CD4-positive, alpha-beta T cell (primary cell): ENCODE results near the gene ABCC3. TPM values are rescaled to one million over a fixed set of nuclear protein-coding genes. Genes with fewer than 3 reads are reported as not detected.

Experiments used
- ATAC-seq: fragments of 200-7000 bp; cut with Tn5 transposase; one replicate; pipeline ENCODE4 v1.10.0; 2022; ENCODE audit warnings: mild to moderate bottlenecking; ENCODE audit not compliant: poor library complexity
- CTCF ChIA-PET: fragments of 350-600 bp; sonication (Branson Sonifier 250); formaldehyde crosslinking; loops from one replicate; lab custom pipeline; 2021; ENCODE audit warnings: antibody characterized with exemption, inconsistent platforms; lab: Charles Lee
- POLR2A ChIA-PET: fragments of 350-600 bp; sonication (Branson Sonifier 250); formaldehyde crosslinking; loops from one replicate; lab custom pipeline; 2021; ENCODE audit warnings: antibody characterized with exemption, inconsistent platforms; lab: Charles Lee
- DNase-seq, 14 experiments: peaks; one replicate each; pipeline ENCODE4 v3.0.0-alpha.2; 2013 to 2020; ENCODE audit warnings: mixed read lengths in 2 of 14
- H3K27ac ChIP-seq, 2 donors: one replicate each; pipeline versions ENCODE4 v1.5.1 to v1.7.0; 2013; ENCODE audit warnings: low read length in 2 of 2, low read depth in 1 of 2, mild to moderate bottlenecking in 1 of 2
- H3K27me3 ChIP-seq, 2 experiments: 1 replicate in 1 of 2; 2 replicates in 1 of 2; pipeline versions ENCODE4 v1.6.1 to v1.7.0; 2013; ENCODE audit warnings: low read length in 2 of 2, control low read depth in 1 of 2, mild to moderate bottlenecking in 1 of 2, moderate library complexity in 1 of 2; ENCODE audit not compliant: insufficient read depth in 2 of 2, control insufficient read depth in 1 of 2
- H3K36me3 ChIP-seq: one replicate; pipeline ENCODE4 v1.6.1; 2013; ENCODE audit warnings: low read length, control low read depth; ENCODE audit not compliant: insufficient read depth
- H3K4me1 ChIP-seq: one replicate; pipeline ENCODE4 v1.6.1; 2013; ENCODE audit warnings: low read length, control low read depth; ENCODE audit not compliant: insufficient read depth
- H3K4me3 ChIP-seq: one replicate; pipeline ENCODE4 v1.5.1; 2013; ENCODE audit warnings: mild to moderate bottlenecking, low read length, moderate library complexity
- H3K9me3 ChIP-seq, 2 experiments: 1 replicate in 1 of 2; 2 replicates in 1 of 2; pipeline versions ENCODE4 v1.6.1 to v1.7.0; 2013; ENCODE audit warnings: low read length in 2 of 2, mild to moderate bottlenecking in 2 of 2, control low read depth in 1 of 2, moderate library complexity in 1 of 2; ENCODE audit not compliant: control insufficient read depth in 1 of 2, insufficient read depth in 1 of 2
- H3K27ac Mint-ChIP-seq: one replicate; pipeline ENCODE4 v1.8.0; 2020; ENCODE audit warnings: mixed read lengths
- H3K27me3 Mint-ChIP-seq: one replicate; pipeline ENCODE4 v1.8.0; 2021; ENCODE audit warnings: mixed read lengths
- H3K36me3 Mint-ChIP-seq: one replicate; pipeline ENCODE4 v1.8.0; 2021; ENCODE audit warnings: low read depth, mixed read lengths
- H3K4me1 Mint-ChIP-seq: one replicate; pipeline ENCODE4 v1.8.0; 2021; ENCODE audit warnings: low read depth, mixed read lengths
- H3K4me3 Mint-ChIP-seq: one replicate; pipeline ENCODE4 v1.8.0; 2020; ENCODE audit warnings: mild to moderate bottlenecking, mixed read lengths
- H3K9me3 Mint-ChIP-seq: one replicate; pipeline ENCODE4 v1.8.0; 2020; ENCODE audit warnings: mixed read lengths
- CTCF ChIP-seq: fragments of 200-600 bp; IDR thresholded peaks from one replicate; pipeline ENCODE4 v1.8.0; 2022; ENCODE audit warnings: antibody characterized with exemption, mild to moderate bottlenecking
- intact Hi-C, 2 experiments: fragments of 100-400 bp; cut with DNase I in 1 of 2; cut with micrococcal nuclease in 1 of 2; formaldehyde crosslinking; loops; one replicate each; pipeline versions ENCODE4 v1.15.1 to v1.9.0; 2023 to 2025; cut with DNase I, micrococcal nuclease
- total RNA-seq, 174 experiments: library from RNA in 2 of 174; stranded (reverse) in 2 of 174; gene quantifications; one replicate each; pipeline ENCODE4 v1.2.3 and lab custom pipeline; 2021 to 2026

Gene ABCC3
- total RNA-seq, 2 experiments from 2014 or later, result 0.19 TPM; not detected in 1

GRCh38 chr17:50664788-50665458 is 30.2 kb downstream of the ABCC3 start:
- H3K27ac ChIP-seq, result no peak overlapping the region
- ATAC-seq (no peak), DNase-seq (no peak)
- no peak overlapping the region for H3K4me3 ChIP-seq
- Mint-ChIP-seq H3K27me3 (no peaks in the 10 kb centered on the region), H3K36me3 (no peaks in the 10 kb centered on the region), H3K4me3 (no peak overlapping the region), H3K9me3 (no peaks in the 10 kb centered on the region), H3K4me1 (no peaks in the 10 kb centered on the region), H3K27ac (no peak overlapping the region)
- CTCF ChIA-PET, result no interaction called here
- no peaks in the 10 kb centered on the region for H3K36me3 ChIP-seq
- no peaks in the 10 kb centered on the region for H3K9me3 ChIP-seq
- peaks cover 15% of the 10 kb centered on the region for H3K4me1 ChIP-seq
- intact Hi-C loops, result no loop called here
- no peak for TF ChIP-seq CTCF
- H3K27me3 ChIP-seq, result no peaks in the 10 kb centered on the region
- POLR2A ChIA-PET, result no interaction called here

GRCh38 chr17:50665838-50666237 is 31.2 kb downstream of the ABCC3 start:
- H3K4me3 ChIP-seq, result no peak overlapping the region
- POLR2A ChIA-PET, result no interaction called here
- CTCF ChIA-PET, result interaction anchor here (0.7 kb wide), 1 partner anchor 9 kb away, joined by 4 read pairs; no protein-coding TSS in a partner anchor
- Mint-ChIP-seq H3K4me3 (no peak overlapping the region), H3K27me3 (no peaks in the 10 kb centered on the region), H3K4me1 (no peaks in the 10 kb centered on the region), H3K27ac (no peak overlapping the region), H3K9me3 (no peaks in the 10 kb centered on the region), H3K36me3 (no peaks in the 10 kb centered on the region)
- H3K9me3 ChIP-seq, result no peaks in the 10 kb centered on the region
- no peak for TF ChIP-seq CTCF
- H3K4me1 ChIP-seq, result peaks cover 11% of the 10 kb centered on the region
- H3K27me3 ChIP-seq, result no peaks in the 10 kb centered on the region
- no peak for DNase-seq
- H3K27ac ChIP-seq, result no peak overlapping the region
- no peak for ATAC-seq
- no peaks in the 10 kb centered on the region for H3K36me3 ChIP-seq
- intact Hi-C loops, result no loop called here

GRCh38 chr17:50666316-50666715 is 31.6 kb downstream of the ABCC3 start:
- Histone ChIP-seq H3K36me3 (no peaks in the 10 kb centered on the region), H3K27ac (no peak overlapping the region), H3K4me1 (peaks cover 6% of the 10 kb centered on the region), H3K9me3 (no peaks in the 10 kb centered on the region), H3K4me3 (no peak overlapping the region), H3K27me3 (no peaks in the 10 kb centered on the region)
- H3K4me3 Mint-ChIP-seq, result no peak overlapping the region
- TF ChIP-seq CTCF, result no peak
- POLR2A ChIA-PET, result no interaction called here
- DNase-seq (no peak), ATAC-seq (no peak)
- H3K27me3 Mint-ChIP-seq, result no peaks in the 10 kb centered on the region
- no peaks in the 10 kb centered on the region for H3K36me3 Mint-ChIP-seq
- no peaks in the 10 kb centered on the region for H3K4me1 Mint-ChIP-seq
- intact Hi-C loops, result no loop called here
- no peaks in the 10 kb centered on the region for H3K9me3 Mint-ChIP-seq
- no peak overlapping the region for H3K27ac Mint-ChIP-seq
- CTCF ChIA-PET, result no interaction called here
